ENCODE results near the gene B9D2.
"Not testable (repeated sequence)": the region's sequence is repeated elsewhere in the genome, so short reads cannot be mapped to it uniquely, and the experiment has no call there.

DNA sequence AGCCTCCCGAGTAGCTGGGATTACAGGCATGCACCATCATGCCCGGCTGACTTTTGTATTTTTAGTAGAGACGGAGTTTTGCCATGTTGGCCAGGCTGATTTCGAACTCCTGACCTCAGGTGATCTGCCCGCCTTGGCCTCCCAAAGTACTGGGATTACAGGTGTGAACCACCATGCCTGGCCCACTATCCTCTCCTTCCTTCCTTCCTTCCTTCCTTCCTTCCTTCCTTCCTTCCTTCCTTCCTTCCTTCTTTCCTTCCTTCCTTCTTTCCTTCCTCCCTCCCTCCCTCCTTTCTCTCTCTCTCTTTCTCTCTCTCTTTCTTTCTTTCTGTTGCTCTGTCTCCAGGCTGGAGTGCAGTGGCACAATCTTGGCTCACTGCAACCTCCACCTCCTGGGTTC is 7.2 kb upstream of the B9D2 start:
- TF ChIP-seq, protein P1, sequence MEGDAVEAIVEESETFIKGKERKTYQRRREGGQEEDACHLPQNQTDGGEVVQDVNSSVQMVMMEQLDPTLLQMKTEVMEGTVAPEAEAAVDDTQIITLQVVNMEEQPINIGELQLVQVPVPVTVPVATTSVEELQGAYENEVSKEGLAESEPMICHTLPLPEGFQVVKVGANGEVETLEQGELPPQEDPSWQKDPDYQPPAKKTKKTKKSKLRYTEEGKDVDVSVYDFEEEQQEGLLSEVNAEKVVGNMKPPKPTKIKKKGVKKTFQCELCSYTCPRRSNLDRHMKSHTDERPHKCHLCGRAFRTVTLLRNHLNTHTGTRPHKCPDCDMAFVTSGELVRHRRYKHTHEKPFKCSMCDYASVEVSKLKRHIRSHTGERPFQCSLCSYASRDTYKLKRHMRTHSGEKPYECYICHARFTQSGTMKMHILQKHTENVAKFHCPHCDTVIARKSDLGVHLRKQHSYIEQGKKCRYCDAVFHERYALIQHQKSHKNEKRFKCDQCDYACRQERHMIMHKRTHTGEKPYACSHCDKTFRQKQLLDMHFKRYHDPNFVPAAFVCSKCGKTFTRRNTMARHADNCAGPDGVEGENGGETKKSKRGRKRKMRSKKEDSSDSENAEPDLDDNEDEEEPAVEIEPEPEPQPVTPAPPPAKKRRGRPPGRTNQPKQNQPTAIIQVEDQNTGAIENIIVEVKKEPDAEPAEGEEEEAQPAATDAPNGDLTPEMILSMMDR (IDR thresholded peaks at IDR 0.05 in 8 of 11, conservative IDR thresholded peaks at IDR 0.05 in 3 of 11), result not testable (repeated sequence)
- TF ChIP-seq POLR2A, POLR2AphosphoS5 (IDR thresholded peaks at IDR 0.05): not testable (repeated sequence)

Data from spleen (tissue), 7 donors.